Thymus (tissue), 11 donors: ENCODE measurements around the gene ZNHIT6. TPM values are rescaled to one million over a fixed set of nuclear protein-coding genes. Genes with fewer than 3 reads are reported as not detected.
"Not testable (repeated sequence)": the region's sequence is repeated elsewhere in the genome, so short reads cannot be mapped to it uniquely, and the experiment has no call there.

Experiments used
- DNase-seq, 9 donors: peaks; one replicate each; pipeline ENCODE4 v3.0.0-alpha.2; 2013; ENCODE audit warnings: low spot score in 9 of 9, low read depth in 6 of 9, missing footprints in 1 of 9
- H3K27ac ChIP-seq, 2 donors: one replicate each; pipeline ENCODE4 v1.5.1; 2013; ENCODE audit warnings: control low read depth in 1 of 2, low read depth in 1 of 2, low read length in 1 of 2, mild to moderate bottlenecking in 1 of 2, moderate library complexity in 1 of 2
- H3K27me3 ChIP-seq, 2 donors: one replicate each; pipeline ENCODE4 v1.5.1; 2013; ENCODE audit warnings: low read length in 1 of 2; ENCODE audit not compliant: control insufficient read depth in 2 of 2, insufficient read depth in 1 of 2
- H3K36me3 ChIP-seq, 2 donors: one replicate each; pipeline ENCODE4 v1.5.1; 2013; ENCODE audit warnings: low read length in 1 of 2, mild to moderate bottlenecking in 1 of 2, moderate library complexity in 1 of 2; ENCODE audit not compliant: control insufficient read depth in 2 of 2, insufficient read depth in 2 of 2
- H3K4me1 ChIP-seq, 2 donors: one replicate each; pipeline ENCODE4 v1.5.1; 2013; ENCODE audit warnings: low read length in 2 of 2; ENCODE audit not compliant: control insufficient read depth in 2 of 2, insufficient read depth in 2 of 2
- H3K4me3 ChIP-seq, 2 donors: one replicate each; pipeline ENCODE4 v1.5.1; 2013; ENCODE audit warnings: low read length in 2 of 2, control low read depth in 1 of 2, mild to moderate bottlenecking in 1 of 2
- H3K9me3 ChIP-seq, 2 donors: one replicate each; pipeline ENCODE4 v1.5.1; 2013; ENCODE audit warnings: low read length in 1 of 2, mild to moderate bottlenecking in 1 of 2; ENCODE audit not compliant: control insufficient read depth in 2 of 2, insufficient read depth in 1 of 2
- WGBS: extraction: QIAGEN DNeasy Blood & Tissue Kit; methylation state at CpG from one replicate; pipeline ENCODE4 v1.1.7; 2013; 5-methylcytosine and 5-hydroxymethylcytosine counted together
- polyA plus RNA-seq: library from polyadenylated mRNA; stranded (reverse); fragments of 200-250 nt; gene quantifications from one replicate; pipeline ENCODE4 v1.2.3, GENCODE V29; 2013
- total RNA-seq: library from RNA; stranded (reverse); fragments of 120-200 nt; gene quantifications from one replicate; pipeline ENCODE4 v1.2.4, GENCODE V29; 2013
- donor health status: healthy.

The ZNHIT6 gene
- total and polyA plus RNA-seq, 2 donors = 10.0 to 14.1 TPM

DNA sequence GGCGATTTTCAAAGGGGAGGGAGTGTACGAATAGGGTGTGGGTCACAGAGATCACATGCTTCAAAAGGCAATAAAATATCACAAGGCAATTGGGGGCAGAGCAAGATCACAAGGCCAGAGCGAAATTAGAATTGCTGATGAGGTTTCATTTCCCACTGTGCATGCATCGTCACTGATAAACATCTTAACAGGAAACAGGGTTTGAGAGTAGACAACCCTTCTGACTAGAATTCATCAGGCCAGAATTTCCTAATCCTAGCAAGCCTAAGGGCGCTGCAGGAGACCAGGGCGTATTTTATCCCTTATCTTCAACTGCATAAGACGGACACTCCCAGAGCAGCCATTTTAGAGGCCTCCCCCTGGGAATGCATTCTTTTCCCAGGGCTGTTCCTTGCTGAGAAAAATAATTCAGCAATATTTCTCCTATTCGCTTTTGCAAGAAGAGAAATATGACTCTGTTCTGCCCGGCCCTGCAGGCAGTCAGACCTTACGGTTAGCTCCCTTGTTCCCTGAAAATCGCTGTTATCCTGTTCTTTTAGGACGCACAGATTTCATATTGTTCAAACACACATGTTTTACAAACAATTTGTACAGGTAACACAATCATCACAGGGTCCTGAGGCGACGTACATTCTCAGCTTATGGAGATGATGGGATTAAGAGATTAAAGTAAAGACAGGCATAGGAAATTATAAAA is 6.3 kb upstream of the ZNHIT6 start:
- DNase-seq, H3K27ac ChIP-seq, H3K9me3 ChIP-seq, H3K4me3 ChIP-seq, H3K4me1 ChIP-seq, H3K36me3 ChIP-seq, H3K27me3 ChIP-seq: not testable (repeated sequence)
- 91% methylated on average over 14 of the region's 14 CpGs for WGBS

DNA sequence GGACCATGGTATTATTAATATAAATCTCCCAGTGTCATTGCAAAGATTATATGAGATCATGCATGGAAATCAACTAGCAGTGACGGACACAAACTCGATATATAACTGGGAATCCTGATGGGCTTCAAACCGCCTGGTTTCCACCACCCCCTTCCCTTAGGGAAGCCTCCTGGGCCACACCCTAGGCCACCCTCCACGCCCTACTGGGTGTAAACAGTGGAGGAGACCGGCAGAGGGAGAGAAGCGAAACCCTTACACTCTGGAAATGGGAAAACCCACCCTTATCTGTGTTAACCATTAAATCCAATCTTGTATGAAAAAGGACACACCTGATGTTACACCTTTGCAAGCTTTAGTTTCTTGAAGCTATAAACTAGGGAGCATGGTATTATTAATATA is 595 bp upstream of the ZNHIT6 start:
- Histone ChIP-seq H3K27me3 (no peaks in the 10 kb centered on the region), H3K4me1 (no peaks in the 10 kb centered on the region), H3K27ac (peak overlapping the region in 1 of 2 donors; percentile 58), H3K9me3 (no peaks in the 10 kb centered on the region), H3K4me3 (peak overlapping the region; percentile 76 to 82), H3K36me3 (no peaks in the 10 kb centered on the region)
- peak in 2 of 9 donors; percentile 1 for DNase-seq
- 96% methylated on average over 6 of the region's 6 CpGs for WGBS

- Histone ChIP-seq H3K27ac (peak overlapping the region in 1 of 2 donors; percentile 68), H3K36me3 (peaks cover 0 to 7% of the 10 kb centered on the region in 2 donors), H3K4me3 (peak overlapping the region; percentile 76 to 82), H3K9me3 (no peaks in the 10 kb centered on the region), H3K27me3 (no peaks in the 10 kb centered on the region), H3K4me1 (no peaks in the 10 kb centered on the region)
- 14% methylated on average over 13 of the region's 13 CpGs for WGBS
- DNase-seq = peak in 2 of 9 donors; percentile 0 to 8
Observed at GRCh38 chr1:85707267-85707989, 805 bp downstream of the ZNHIT6 start.

GRCh38 chr1:85705940-85706339 is 2.3 kb downstream of the ZNHIT6 start:
- H3K9me3 ChIP-seq = no peaks in the 10 kb centered on the region
- 90% methylated on average over 3 of the region's 3 CpGs for WGBS
- H3K27ac ChIP-seq = no peak overlapping the region
- H3K4me1 ChIP-seq = no peaks in the 10 kb centered on the region
- peaks cover 0 to 18% of the 10 kb centered on the region in 2 donors for H3K36me3 ChIP-seq
- no peaks in the 10 kb centered on the region for H3K27me3 ChIP-seq
- H3K4me3 ChIP-seq = no peak overlapping the region
- DNase-seq = no peak

- DNase-seq = no peak
- Histone ChIP-seq H3K4me3 (no peak overlapping the region), H3K4me1 (no peaks in the 10 kb centered on the region), H3K27ac (no peak overlapping the region), H3K27me3 (no peaks in the 10 kb centered on the region), H3K36me3 (peaks cover 0 to 18% of the 10 kb centered on the region in 2 donors), H3K9me3 (no peaks in the 10 kb centered on the region)
- 97% methylated on average over 4 of the region's 4 CpGs for WGBS
Observed at GRCh38 chr1:85700422-85700821, 7.8 kb downstream of the ZNHIT6 start.

DNA sequence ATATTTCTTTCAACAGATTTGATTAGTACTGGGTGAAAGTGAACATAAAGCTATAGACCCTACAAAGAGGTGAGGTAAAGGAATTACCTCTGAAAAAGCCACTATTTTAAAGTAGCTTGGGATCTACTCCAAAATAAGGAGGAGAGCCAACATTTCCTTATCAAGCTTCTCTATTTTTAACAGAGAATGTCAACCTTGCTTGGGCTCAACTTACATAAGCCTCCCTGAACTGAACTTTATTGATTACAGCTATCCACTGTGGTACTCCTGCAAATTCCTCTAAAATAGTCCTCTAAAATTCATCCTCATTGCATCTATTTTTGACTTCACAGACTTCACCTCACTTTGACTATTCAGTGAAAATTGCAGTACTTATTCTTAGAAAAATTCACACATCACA is 10.3 kb downstream of the ZNHIT6 start:
- no peak overlapping the region for H3K27ac ChIP-seq
- H3K4me3 ChIP-seq = no peak overlapping the region
- H3K36me3 ChIP-seq = peaks cover 0 to 16% of the 10 kb centered on the region in 2 donors
- H3K9me3 ChIP-seq = no peaks in the 10 kb centered on the region
- no peak for DNase-seq
- no peaks in the 10 kb centered on the region for H3K4me1 ChIP-seq
- H3K27me3 ChIP-seq = no peaks in the 10 kb centered on the region

DNA sequence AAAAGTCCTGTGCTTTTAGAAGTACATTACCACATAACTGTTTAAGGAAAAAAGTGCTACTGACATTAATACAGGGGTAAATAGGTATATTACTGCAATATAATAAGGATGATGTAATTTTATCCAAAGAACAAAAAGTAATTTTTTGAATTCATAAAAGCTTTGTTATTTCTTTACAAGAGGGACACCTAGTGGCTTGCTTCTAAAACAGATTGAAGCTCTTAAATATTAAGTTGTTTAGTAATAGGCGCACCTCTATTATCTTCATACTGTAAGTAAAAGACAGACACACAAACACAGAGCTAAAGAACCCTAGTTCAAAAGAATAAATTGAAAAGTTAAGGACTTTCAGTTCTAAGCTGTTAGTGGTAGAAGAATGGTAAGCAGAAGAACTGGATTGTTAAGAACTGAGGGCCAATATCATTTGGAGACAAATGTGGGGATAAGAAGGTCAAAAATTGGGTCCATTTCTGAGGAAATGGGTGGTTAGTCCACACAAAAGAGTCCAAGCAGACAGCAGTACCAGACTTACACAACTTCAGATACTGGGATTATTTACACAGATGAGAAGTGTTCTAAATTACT is 15.4 kb downstream of the ZNHIT6 start:
- H3K9me3 ChIP-seq = no peaks in the 10 kb centered on the region
- no peak overlapping the region for H3K27ac ChIP-seq
- no peak overlapping the region for H3K4me3 ChIP-seq
- DNase-seq = no peak
- WGBS = 99% methylated on average over 1 of the region's 1 CpG
- no peaks in the 10 kb centered on the region for H3K27me3 ChIP-seq
- H3K36me3 ChIP-seq = no peaks in the 10 kb centered on the region
- H3K4me1 ChIP-seq = no peaks in the 10 kb centered on the region

DNA sequence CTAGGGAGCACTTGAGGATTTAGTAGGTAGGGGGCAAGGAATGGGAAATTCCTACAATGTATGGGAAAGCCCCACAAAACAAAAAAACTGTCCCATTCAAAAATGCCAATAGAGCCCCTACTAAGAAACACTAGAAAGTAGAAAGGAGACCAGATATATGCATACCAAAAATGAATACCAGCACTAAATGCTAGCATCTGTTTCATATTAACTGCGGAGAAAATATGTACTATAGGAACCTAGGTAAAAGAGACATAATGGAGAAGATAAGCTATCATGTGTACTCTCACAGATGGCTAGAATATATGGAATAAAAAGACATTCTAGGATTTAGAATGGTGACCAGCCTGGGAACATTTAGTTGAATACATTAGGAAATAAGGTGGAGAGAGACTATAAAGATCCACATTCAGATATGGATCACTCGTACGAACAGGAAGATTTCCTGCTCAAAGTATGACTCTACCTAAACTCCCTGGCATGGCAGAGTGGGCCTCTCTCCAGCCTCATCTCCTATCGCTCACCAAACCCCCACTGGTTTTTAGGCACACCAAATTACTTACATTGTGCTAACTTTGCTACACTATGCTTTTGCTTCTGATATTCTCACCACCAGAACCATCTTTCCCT is 18.3 kb downstream of the ZNHIT6 start:
- no peak for DNase-seq
- no peaks in the 10 kb centered on the region for H3K4me1 ChIP-seq
- H3K27ac ChIP-seq = no peak overlapping the region
- H3K4me3 ChIP-seq = no peak overlapping the region
- H3K27me3 ChIP-seq = no peaks in the 10 kb centered on the region
- H3K9me3 ChIP-seq = no peaks in the 10 kb centered on the region
- peaks cover 2 to 3% of the 10 kb centered on the region in 2 donors for H3K36me3 ChIP-seq
- 99% methylated on average over 4 of the region's 4 CpGs for WGBS
